IPS-NIHi7 (cell line): Measurements from ENCODE around the gene SURF4.
A peak's percentile ranks its signal among the peaks of the same experiment; 100 is the strongest.

Source experiments
- DNase-seq: peaks from one replicate; pipeline ENCODE4 v3.0.0; 2012; ENCODE audit warnings: mixed read lengths; ENCODE audit errors: extremely low spot score

The SURF4 gene

GRCh38 chr9:133375116-133375723 is 640 bp downstream of the SURF4 start:
- peak; percentile 38 for DNase-seq

GRCh38 chr9:133374612-133375115 is 1.2 kb downstream of the SURF4 start:
- DNase-seq: no peak

DNA sequence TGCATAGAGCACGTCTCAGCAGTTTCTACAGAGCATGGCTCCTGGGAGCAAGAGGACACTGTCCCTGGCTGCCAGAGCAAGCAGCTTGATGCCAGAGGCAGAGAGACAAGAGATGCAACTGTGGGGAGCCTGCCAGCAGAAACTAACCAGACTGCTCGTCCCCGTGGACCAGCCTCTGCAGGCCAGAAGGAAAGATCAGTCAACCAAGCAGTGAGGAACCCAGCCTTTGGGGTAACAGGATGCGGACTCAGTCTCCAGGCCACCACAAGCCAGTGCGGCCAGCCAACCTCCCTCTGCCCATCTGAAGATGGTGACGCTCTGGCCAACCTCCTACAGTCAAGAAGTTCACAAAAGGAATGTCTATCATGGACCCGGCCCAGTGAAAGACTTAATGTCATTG is 3.7 kb downstream of the SURF4 start:
- no peak for DNase-seq

DNA sequence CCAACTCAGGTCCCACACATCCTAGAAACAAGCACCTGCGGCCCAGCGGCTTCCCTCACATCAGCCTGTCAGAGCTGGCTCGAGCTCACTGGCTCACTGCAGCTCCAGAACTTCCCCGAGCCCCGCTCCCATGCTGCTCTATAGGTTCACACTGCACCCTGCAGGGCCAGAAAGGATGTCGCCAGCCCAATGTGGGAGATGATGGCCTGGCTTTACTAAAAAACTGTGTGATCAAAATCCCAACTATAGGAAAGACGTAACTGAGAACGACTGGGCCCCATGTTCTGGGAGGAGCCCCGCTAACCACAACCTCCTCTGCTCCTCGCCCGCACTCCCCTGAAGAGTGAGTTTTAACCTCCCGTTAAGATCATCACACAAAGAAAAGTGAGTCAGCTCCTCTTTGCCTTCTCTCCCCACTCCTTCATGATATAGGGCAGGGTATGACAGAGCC is 4.6 kb downstream of the SURF4 start:
- no peak for DNase-seq

DNA sequence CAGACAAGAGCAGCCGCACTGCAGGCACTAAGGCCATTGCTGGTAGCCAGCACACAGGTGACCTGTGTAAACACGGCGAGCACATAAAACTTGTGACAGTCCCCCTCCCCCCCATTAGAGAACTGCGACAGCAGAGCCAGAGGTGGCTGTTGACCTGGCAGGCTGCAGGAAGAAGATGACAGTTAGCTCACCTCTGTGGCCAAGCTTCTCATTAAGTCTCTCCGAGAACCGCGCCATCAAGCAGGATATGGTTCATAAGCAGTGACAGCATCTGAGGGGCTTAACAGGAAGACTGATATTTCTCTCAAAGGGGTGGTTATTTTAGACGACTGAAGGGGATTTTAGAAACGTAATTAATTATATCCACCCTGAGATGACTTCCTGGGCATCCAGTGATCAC is 5.2 kb downstream of the SURF4 start:
- no peak for DNase-seq

DNA sequence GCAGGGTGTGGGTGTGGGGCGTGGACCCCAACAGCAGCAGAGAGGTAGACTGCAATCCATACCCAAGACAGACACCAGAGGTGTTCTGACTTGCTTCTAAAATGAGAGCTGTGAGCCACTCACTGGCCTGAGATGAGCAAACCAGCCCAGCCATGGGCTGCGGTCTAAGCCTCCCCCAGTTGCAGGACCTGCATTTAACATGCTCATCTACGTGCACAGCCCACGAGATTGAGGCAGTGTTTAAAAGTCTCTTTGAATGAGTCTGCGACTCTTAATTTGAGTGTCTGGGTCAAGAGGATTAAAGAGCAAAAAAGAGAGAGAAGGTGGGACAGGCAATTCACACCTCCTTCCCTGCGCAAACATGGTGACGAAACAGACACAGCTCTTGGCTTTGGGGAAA is 5.9 kb downstream of the SURF4 start:
- DNase-seq: no peak

DNA sequence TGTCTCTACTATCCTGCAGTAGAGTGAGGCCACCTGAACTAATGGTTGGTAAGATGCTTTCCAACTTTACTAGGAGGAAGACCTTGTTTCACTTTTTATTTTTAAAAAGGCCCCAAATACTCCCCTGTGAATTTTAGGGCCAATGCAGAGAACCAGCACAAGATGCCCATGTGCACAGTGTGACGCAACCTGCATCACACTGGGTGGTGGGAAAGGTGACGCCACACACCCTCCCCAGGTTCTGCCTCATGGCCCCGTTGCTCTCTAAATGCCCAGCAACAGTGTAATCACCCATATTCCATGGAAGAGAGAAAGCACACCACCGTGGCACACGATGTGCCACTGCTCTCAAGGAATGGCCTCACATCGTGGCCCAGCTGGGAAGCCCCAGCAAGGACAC is 6.4 kb downstream of the SURF4 start:
- no peak for DNase-seq

DNA sequence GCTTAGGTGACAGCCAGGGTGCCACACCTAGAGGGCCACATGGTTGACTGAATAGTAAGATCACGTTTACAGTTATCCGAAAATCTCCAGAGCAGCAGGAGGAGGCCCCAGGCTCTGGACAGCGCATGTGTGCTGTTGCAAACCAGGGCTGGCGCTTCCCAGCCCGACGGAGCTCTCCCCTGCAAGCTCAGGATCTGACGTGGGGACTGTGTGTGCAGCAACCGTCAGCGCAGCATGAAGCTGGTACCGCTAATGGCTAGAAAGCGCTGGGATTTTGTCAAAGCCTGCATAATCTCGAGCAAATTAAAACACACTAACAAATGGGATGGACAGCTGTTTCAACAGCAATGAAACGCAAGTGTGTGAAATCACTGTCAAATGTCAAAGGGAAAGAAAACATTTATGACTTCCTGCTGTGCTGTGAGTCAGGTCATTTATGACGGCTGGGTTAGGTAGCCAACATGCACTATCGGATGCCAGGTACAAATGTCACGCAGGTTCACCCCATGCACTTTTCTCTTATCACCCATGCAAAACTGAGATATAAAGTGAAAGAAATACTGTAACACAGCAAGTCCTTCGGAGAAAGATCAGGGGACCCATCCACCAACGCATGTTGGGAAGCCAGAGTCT is 7.5 kb downstream of the SURF4 start:
- no peak for DNase-seq

- no peak for DNase-seq
Measured at GRCh38 chr9:133367778-133368177, 8.1 kb downstream of the SURF4 start.

GRCh38 chr9:133367221-133367620 is 8.6 kb downstream of the SURF4 start:
- DNase-seq: no peak

DNA sequence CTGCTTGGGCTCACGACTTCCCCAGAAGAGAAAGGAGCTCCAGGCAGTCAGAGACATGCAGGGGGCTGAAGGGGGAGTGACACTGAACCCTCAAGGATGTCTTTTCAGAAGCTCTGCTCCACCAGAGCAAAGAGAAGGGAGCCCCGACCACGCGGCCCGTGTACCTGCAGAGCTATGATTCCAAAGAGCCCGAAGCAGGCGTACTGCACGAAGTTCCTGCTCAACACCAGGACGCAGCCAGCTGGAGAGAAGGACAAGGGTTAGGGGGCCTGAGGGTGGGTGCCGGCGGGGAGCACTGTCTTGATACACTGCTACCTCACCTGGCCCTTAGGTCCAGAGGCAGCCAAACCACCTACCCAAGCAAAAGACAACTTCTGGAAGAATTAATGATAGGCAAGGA is 9.4 kb downstream of the SURF4 start:
- DNase-seq: no peak

- no peak for DNase-seq
Measured at GRCh38 chr9:133362359-133363044, 13.4 kb downstream of the SURF4 start.

- no peak for DNase-seq
Measured at GRCh38 chr9:133361507-133362092, 14.3 kb downstream of the SURF4 start.

GRCh38 chr9:133360400-133361393 is 15.2 kb downstream of the SURF4 start:
- DNase-seq: no peak

DNA sequence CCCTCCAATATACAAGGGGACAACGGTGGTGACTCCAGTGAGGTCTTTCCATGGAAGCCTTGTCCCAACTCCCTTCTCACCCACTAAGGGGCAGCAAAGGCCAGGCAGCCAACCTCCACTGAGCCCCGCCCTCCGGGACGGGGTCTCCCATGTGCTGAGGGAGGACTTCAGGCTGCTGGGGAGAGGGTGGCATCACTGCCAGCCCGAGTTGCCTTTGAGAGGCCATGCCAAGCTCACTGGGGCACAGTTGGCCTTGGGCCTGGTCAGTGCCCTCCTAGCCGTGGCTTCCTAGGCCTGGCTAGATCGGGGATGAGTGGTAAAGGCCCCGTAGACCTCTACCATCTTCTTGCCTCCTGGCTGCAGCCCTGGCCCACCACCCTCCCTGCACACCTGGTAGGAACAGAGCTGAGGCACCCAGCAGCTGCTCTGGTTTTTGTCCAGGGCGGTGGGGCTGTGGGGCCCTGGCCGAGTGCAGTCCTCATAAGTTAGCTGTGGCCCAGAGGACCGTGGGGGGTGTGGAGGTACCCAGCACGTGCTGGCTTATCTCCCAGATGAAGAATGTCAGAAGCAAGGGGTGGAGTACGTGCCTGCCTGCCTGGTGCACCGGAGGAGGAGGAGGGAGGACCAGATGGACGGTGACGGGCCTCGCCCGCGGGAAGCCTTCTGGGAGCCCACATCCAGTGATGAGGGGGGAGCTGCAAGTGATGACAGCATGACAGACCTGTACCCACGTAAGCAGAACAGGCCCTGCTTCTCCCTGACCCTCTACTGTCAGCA is 16.3 kb downstream of the SURF4 start:
- DNase-seq: peak; percentile 64

- no peak for DNase-seq
Measured at GRCh38 chr9:133357656-133358055, 18.2 kb downstream of the SURF4 start.

- DNase-seq: peak; percentile 88
Measured at GRCh38 chr9:133356391-133357091, 19.3 kb downstream of the SURF4 start, which contains the start of the genes SURF1 and SURF2. SURF1 (minus strand) TSS chr9:133356487; CDS start chr9:133356453, 34 bp downstream. SURF2 (plus strand) TSS chr9:133356550; CDS start chr9:133356593, 43 bp downstream.

- no peak for DNase-seq
Measured at GRCh38 chr9:133355881-133356357, 19.9 kb downstream of the SURF4 start.

DNA sequence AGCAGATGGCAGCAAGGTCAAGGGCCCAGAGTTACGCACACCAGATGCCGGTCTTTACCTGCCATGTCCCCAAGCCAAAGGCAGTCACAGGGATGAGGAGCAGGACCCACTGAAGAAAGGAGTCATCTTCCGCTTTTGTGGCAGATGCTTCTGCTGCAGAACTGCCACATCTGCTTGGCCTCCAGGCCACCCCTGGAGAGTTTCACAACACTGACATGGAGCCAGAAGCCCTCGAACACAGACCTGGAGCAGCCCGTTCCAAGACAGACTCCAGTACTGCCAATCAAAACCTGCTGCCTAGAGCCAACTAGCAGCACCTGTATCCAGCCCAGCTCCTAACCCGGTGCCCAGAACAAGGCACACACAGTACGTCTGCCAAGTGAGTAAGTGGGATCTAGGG is 21.1 kb downstream of the SURF4 start:
- DNase-seq: no peak

GRCh38 chr9:133353548-133353947 is 22.3 kb downstream of the SURF4 start:
- no peak for DNase-seq
